WTC11 (cell line): ENCODE data around the gene TCN1. TPM values are rescaled to one million over a fixed set of nuclear protein-coding genes. Genes with fewer than 3 reads are reported as not detected.
"Not testable (repeated sequence)": the region's sequence is repeated elsewhere in the genome, so short reads cannot be mapped to it uniquely, and the experiment has no call there.

Source experiments
- ATAC-seq: fragments of 200-7000 bp; cut with Tn5 transposase; 2 replicates; pipeline ENCODE4 v1.10.0; 2021; ENCODE audit warnings: mild to moderate bottlenecking, moderate library complexity
- CTCF ChIA-PET: fragments of 300-600 bp; sonication (Branson Sonifier 250); formaldehyde crosslinking; loops from one replicate; lab custom pipeline; 2021; ENCODE audit warnings: antibody characterized with exemption; lab: Charles Lee
- POLR2A ChIA-PET: fragments of 350-600 bp; sonication (Branson Sonifier 250); formaldehyde crosslinking; loops from one replicate; lab custom pipeline; 2021; ENCODE audit warnings: antibody characterized with exemption; lab: Charles Lee
- DNase-seq: peaks from one replicate; pipeline ENCODE4 v3.0.0; 2021; ENCODE audit warnings: low spot score
- H3K27ac Mint-ChIP-seq: 2 replicates; pipeline ENCODE4 v1.8.0; 2021; ENCODE audit warnings: mixed read lengths
- H3K27me3 Mint-ChIP-seq: 2 replicates; pipeline ENCODE4 v1.8.0; 2021; ENCODE audit warnings: low read depth, mild to moderate bottlenecking, moderate library complexity, mixed read lengths
- H3K36me3 Mint-ChIP-seq: 2 replicates; pipeline ENCODE4 v1.8.0; 2021; ENCODE audit warnings: mixed read lengths
- H3K4me1 Mint-ChIP-seq: 2 replicates; pipeline ENCODE4 v1.8.0; 2022; ENCODE audit warnings: mixed read lengths
- H3K4me3 Mint-ChIP-seq: 2 replicates; pipeline ENCODE4 v1.8.0; 2021; ENCODE audit warnings: mild to moderate bottlenecking, moderate library complexity, mixed read lengths
- H3K9me3 Mint-ChIP-seq: 2 replicates; pipeline ENCODE4 v1.8.0; 2021; ENCODE audit warnings: mixed read lengths
- ARID4B ChIP-seq: sonication (generic); formaldehyde crosslinking; IDR thresholded peaks from 2 replicates; pipeline ENCODE4 v1.8.0; 2023; ENCODE audit warnings: missing genetic modification reagents, mild to moderate bottlenecking, borderline replicate concordance
- ATF2 ChIP-seq: sonication (generic); formaldehyde crosslinking; IDR thresholded peaks from 2 replicates; pipeline ENCODE4 v1.8.1; 2022; ENCODE audit warnings: low read depth, missing genetic modification reagents, borderline replicate concordance
- CREB1 ChIP-seq: sonication (generic); formaldehyde crosslinking; IDR thresholded peaks from 2 replicates; pipeline ENCODE4 v1.8.0; 2023; ENCODE audit warnings: mild to moderate bottlenecking, missing genetic modification reagents
- CREM ChIP-seq: sonication (generic); formaldehyde crosslinking; IDR thresholded peaks from 2 replicates; pipeline ENCODE4 v1.8.1; 2022; ENCODE audit warnings: mild to moderate bottlenecking, missing genetic modification reagents, moderate library complexity
- E2F4 ChIP-seq: sonication (generic); formaldehyde crosslinking; IDR thresholded peaks from 2 replicates; pipeline ENCODE4 v1.8.1; 2022; ENCODE audit warnings: low read depth, mild to moderate bottlenecking, moderate library complexity, missing genetic modification reagents, borderline replicate concordance
- HMGA2 ChIP-seq: fragments of 250-450 bp; sonication (Bioruptor Pico); IDR thresholded peaks from 2 replicates; pipeline ENCODE4 v1.4.0; 2021; ENCODE audit warnings: mild to moderate bottlenecking, moderate library complexity
- JUN ChIP-seq: sonication (generic); formaldehyde crosslinking; IDR thresholded peaks from 2 replicates; pipeline ENCODE4 v1.8.0; 2023; ENCODE audit warnings: mild to moderate bottlenecking, missing genetic modification reagents
- NR2C2 ChIP-seq: sonication (generic); formaldehyde crosslinking; IDR thresholded peaks from 2 replicates; pipeline ENCODE4 v1.8.0; 2022; ENCODE audit warnings: mild to moderate bottlenecking, missing genetic modification reagents
- NR3C1 ChIP-seq: sonication (generic); formaldehyde crosslinking; conservative IDR thresholded peaks from 2 replicates; pipeline ENCODE4 v1.8.1; 2023; ENCODE audit warnings: low read depth, mild to moderate bottlenecking, missing genetic modification reagents
- OVOL2 ChIP-seq: fragments of 250-450 bp; sonication (Bioruptor Pico); IDR thresholded peaks from 2 replicates; pipeline ENCODE4 v1.9.0; 2021; ENCODE audit warnings: mild to moderate bottlenecking, borderline replicate concordance
- PRRX2 ChIP-seq: fragments of 250-450 bp; sonication (Bioruptor Pico); IDR thresholded peaks from 2 replicates; pipeline ENCODE4 v1.8.0; 2021; ENCODE audit warnings: mild to moderate bottlenecking
- RELA ChIP-seq: sonication (generic); formaldehyde crosslinking; IDR thresholded peaks from 2 replicates; pipeline ENCODE4 v1.8.1; 2022; ENCODE audit warnings: missing genetic modification reagents, mild to moderate bottlenecking, borderline replicate concordance
- RORB ChIP-seq: fragments of 250-450 bp; sonication (Bioruptor Pico); IDR thresholded peaks from 2 replicates; pipeline ENCODE4 v1.9.0; 2021; ENCODE audit warnings: mild to moderate bottlenecking
- SMAD4 ChIP-seq: sonication (generic); formaldehyde crosslinking; IDR thresholded peaks from 2 replicates; pipeline ENCODE4 v1.8.0; 2022; ENCODE audit warnings: mild to moderate bottlenecking, missing genetic modification reagents
- SP1 ChIP-seq: sonication (generic); formaldehyde crosslinking; conservative IDR thresholded peaks from 2 replicates; pipeline ENCODE4 v1.8.1; 2022; ENCODE audit warnings: missing genetic modification reagents
- TEAD4 ChIP-seq: sonication (generic); formaldehyde crosslinking; IDR thresholded peaks from 2 replicates; pipeline ENCODE4 v1.8.0; 2022; ENCODE audit warnings: mild to moderate bottlenecking, missing genetic modification reagents
- USF1 ChIP-seq: sonication (generic); formaldehyde crosslinking; IDR thresholded peaks from 2 replicates; pipeline ENCODE4 v1.8.0; 2022; ENCODE audit warnings: mild to moderate bottlenecking, missing genetic modification reagents
- USF2 ChIP-seq: sonication (generic); formaldehyde crosslinking; IDR thresholded peaks from 2 replicates; pipeline ENCODE4 v1.8.1; 2023; ENCODE audit warnings: mild to moderate bottlenecking, missing genetic modification reagents, moderate library complexity
- ZNF138 ChIP-seq: sonication (generic); formaldehyde crosslinking; conservative IDR thresholded peaks from 2 replicates; pipeline ENCODE4 v1.8.1; 2022; ENCODE audit warnings: mild to moderate bottlenecking, moderate library complexity, missing genetic modification reagents
- ZNF219 ChIP-seq: sonication (generic); formaldehyde crosslinking; IDR thresholded peaks from 2 replicates; pipeline ENCODE4 v1.8.0; 2023; ENCODE audit warnings: missing genetic modification reagents, mild to moderate bottlenecking, borderline replicate concordance
- ZNF317 ChIP-seq: sonication (generic); formaldehyde crosslinking; IDR thresholded peaks from 2 replicates; pipeline ENCODE4 v1.8.1; 2023; ENCODE audit warnings: low read depth, mild to moderate bottlenecking, moderate library complexity, missing genetic modification reagents, borderline replicate concordance
- ZNF671 ChIP-seq: fragments of 250-450 bp; sonication (Bioruptor Pico); IDR thresholded peaks from 2 replicates; pipeline ENCODE4 v1.8.0; 2021; ENCODE audit warnings: mild to moderate bottlenecking
- total RNA-seq: library from RNA; stranded (reverse); gene quantifications from 3 replicates; pipeline ENCODE4 v1.2.3, GENCODE V29; 2021

The TCN1 gene
- total RNA-seq, 1 experiment from 2014 or later, result not detected

- TF ChIP-seq ARID4B (CRISPR knock-in tag), result no peak
- TF ChIP-seq HMGA2 (CRISPR knock-in tag), result no peak
- no peak for TF ChIP-seq NR3C1
- TF ChIP-seq USF2 (CRISPR knock-in tag), result no peak
- no peak for TF ChIP-seq NR2C2 (CRISPR knock-in tag)
- TF ChIP-seq SMAD4 (CRISPR knock-in tag), result no peak
- TF ChIP-seq ZNF138, result no peak
- no peak for TF ChIP-seq TEAD4 (CRISPR knock-in tag)
- no peak for TF ChIP-seq RELA (CRISPR knock-in tag)
- no peak for TF ChIP-seq ZNF671 (CRISPR knock-in tag)
These were observed 47.7 kb downstream of the TCN1 start (continued) for GRCh38 chr11:59818572-59818971.

- POLR2A ChIA-PET, result interaction anchor here (0.6 to 1.0 kb wide), 2 partner anchors 14 to 61 kb away, joined by 3 to 6 read pairs; partner anchors contain the start of gene STX3
- Mint-ChIP-seq H3K4me1 (peaks cover 74% of the 10 kb centered on the region), H3K4me3 (peak overlapping the region; percentile 61), H3K27ac (peak overlapping the region; percentile 90)
- H3K27me3 Mint-ChIP-seq, DNase-seq, H3K9me3 Mint-ChIP-seq, ATAC-seq, H3K36me3 Mint-ChIP-seq: not testable (repeated sequence)
- CTCF ChIA-PET, result interaction anchor here (0.6 to 1.4 kb wide), 6 partner anchors 15 to 435 kb away, joined by 3 to 10 read pairs (median 3); no protein-coding TSS in a partner anchor
These were observed 49.9 kb downstream of the TCN1 start for GRCh38 chr11:59816434-59816833.

- TF ChIP-seq RORB (CRISPR knock-in tag) (no peak), ZNF317 (CRISPR knock-in tag) (no peak), ZNF219 (CRISPR knock-in tag) (no peak), RELA (CRISPR knock-in tag) (no peak), E2F4 (no peak), CREM (CRISPR knock-in tag) (no peak), PRRX2 (no peak), USF1 (CRISPR knock-in tag) (no peak), TEAD4 (CRISPR knock-in tag) (no peak), OVOL2 (CRISPR knock-in tag) (no peak), ATF2 (CRISPR knock-in tag) (no peak), CREB1 (CRISPR knock-in tag) (no peak), SP1 (CRISPR knock-in tag) (no peak), JUN (CRISPR knock-in tag) (no peak)
- Mint-ChIP-seq H3K4me3 (peak overlapping the region; percentile 61), H3K27me3 (no peaks in the 10 kb centered on the region), H3K27ac (peak overlapping the region; percentile 90), H3K9me3 (no peaks in the 10 kb centered on the region; the same call in 1 of the 2 replicates), H3K36me3 (no peaks in the 10 kb centered on the region), H3K4me1 (peaks cover 80% of the 10 kb centered on the region)
- ATAC-seq, result peak; percentile 71
- POLR2A ChIA-PET, result interaction anchor here (0.5 to 1.0 kb wide), 3 partner anchors 14 to 264 kb away, joined by 3 to 6 read pairs (median 5); partner anchors contain the start of gene STX3
- CTCF ChIA-PET, result interaction anchor here (0.6 to 1.4 kb wide), 6 partner anchors 14 to 435 kb away, joined by 3 to 10 read pairs (median 4); partner anchors contain the start of genes PATL1 and STX3
- no peak for DNase-seq
These were observed 50.5 kb downstream of the TCN1 start for GRCh38 chr11:59815754-59816153.
